NK-92 (cell line): ENCODE data around the gene MAP3K20.

Experiments
- DNase-seq: peaks from one replicate; lab custom pipeline; 2025; ENCODE audit not compliant: unreplicated experiment; lab: John Stamatoyannopoulos, UW

The MAP3K20 gene

DNA sequence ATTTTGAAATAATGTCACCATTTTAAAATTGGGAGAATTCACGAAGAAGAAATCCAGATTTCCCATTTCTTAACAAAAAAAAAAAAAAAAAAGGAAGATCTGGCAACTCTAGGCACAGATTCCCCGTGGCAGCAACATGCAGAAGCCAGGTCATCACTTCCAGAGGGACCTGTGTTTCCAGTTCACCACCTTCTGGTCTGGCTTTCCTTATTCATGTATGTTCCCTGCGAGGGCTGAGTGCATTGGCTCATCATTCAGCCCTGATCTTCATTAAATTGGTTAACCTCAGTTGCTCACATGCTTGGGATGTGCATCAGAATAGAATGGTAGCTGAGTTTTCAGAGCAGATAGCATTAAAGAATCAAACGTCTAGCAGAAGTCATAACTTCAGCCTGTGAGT lies 25.0 kb upstream of the MAP3K20 start:
- no peak for DNase-seq

DNA sequence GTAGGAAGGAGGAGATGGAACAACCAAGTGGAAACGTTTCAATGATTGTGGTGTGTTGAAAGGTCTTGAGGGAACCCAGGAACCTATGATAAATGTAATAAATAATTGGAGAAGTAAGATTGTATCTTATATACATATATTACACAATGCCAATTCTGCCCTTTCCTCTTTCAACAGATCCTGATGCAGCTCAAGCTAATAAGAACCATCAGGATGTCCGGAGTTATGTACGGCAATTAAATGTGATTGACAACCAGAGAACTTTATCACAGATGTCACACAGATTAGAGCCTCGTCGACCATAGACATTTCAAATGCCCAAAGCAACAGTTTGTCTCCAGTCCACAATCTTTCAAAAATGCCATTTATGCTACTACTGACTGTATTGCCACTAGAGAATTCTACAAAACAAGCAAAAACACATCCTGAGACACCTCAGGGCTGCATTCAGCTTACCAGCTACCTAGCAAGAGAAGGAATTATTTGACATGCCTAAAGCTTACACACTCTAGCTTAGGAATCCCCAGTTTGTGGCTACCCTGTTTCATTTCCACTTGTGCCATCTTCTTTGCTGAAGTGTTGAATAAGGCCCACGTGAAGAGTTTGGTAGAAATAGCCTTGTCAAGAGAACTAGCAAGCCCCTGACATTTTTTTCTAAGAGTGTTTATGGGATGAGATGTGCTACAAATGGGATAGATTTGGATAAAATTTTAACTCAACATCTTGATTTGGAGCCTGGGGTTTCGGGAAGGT lies 24.0 kb upstream of the MAP3K20 start:
- no peak for DNase-seq

DNA sequence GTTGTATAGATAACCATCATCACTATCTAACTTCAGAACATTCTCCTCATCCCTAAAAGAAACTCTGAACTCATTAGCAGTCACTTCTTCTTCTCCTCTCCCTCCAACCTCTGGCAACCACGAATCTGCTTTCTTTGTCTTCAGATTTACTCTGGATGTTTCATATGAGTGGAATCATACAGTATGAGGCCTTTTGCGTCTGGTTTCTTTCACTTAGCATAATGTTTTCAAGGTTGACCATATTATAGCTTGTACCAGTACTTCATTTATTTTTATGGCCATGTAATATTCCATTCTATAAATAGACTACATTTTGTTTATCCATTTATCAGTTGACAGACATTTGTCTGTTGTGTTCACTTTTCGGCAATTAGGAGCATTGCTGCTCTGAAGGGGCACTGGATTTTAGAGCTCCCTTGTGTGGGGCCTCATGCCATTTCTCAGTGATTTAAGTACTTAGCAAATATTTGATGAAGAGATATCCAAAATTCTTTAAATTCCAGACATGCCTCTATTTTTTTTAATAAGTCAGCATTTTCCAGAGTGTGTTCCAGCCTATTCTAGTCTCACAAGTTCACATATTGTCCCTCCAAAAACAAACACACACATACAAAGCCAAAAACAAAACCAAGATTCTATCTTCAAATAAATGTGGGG lies 22.5 kb upstream of the MAP3K20 start:
- DNase-seq, result no peak

DNA sequence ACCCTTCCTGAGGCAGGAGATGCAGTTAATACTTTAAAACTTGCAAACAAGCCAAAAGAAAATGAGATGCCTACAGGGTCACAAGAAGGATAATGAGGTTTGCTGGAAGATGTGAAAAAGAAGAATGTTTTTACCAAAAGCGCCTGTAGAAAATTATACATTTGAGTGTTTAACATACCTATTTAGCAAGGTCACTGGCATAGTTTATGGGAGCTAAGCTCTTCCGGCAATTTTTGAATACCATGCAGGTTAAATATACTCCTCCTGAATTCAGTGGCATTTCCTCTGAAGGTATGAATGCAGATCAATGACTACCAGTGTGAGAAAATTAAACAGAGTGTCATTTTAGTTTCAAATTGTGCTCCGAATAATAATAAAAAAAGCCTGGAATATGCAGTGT lies 21.2 kb upstream of the MAP3K20 start:
- DNase-seq, result no peak

DNA sequence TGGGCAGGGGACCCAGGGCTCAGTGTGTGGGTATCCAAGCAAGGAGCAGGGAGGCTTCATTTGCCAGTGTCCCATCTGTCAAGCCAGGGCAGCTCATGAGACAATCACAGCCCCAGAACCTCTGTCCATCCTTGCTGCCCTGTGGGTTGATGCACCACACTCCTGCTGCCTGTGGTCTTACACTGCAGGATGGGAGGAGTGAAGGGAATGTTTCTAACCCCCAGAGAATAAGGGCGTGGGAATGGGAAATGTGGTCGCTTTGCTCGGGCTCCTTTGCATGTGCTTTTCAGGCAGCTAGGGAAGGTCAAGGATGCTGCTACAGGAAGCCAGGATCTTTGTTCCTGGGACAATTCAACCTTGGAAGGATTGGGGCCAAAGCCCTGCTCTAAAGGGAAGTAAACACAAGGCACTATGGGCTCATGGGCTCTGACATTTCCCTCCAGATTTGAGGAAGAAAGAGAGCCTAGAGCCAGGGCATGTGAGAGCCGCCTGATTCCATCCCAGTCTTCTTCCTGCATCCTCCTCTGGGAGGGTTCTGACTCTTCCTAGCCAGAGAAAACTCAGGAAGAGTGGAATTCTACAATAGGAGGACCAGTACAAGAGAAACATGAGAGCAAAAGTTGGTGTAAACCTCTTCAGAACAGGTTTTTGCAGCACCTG lies 18.8 kb upstream of the MAP3K20 start:
- no peak for DNase-seq

DNA sequence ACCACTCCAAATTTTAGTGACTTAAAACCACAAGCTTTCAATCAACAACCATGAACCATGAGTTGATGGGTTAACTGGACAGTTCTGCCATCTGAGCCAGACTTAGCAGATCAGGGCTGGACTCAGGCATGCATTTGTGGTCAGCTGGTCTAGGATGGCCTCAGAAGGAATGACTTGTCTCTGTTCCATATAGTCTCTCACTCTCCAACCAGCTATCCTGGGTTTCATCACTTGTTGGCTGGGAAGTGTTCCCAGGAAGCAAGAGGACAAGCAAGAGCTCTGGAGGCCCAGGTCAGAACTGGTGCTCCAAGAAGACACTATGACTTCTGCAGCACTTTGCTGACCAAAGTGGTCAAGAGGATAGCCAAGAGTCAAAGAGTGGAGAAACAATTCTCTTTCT lies 17.5 kb upstream of the MAP3K20 start:
- no peak for DNase-seq

DNA sequence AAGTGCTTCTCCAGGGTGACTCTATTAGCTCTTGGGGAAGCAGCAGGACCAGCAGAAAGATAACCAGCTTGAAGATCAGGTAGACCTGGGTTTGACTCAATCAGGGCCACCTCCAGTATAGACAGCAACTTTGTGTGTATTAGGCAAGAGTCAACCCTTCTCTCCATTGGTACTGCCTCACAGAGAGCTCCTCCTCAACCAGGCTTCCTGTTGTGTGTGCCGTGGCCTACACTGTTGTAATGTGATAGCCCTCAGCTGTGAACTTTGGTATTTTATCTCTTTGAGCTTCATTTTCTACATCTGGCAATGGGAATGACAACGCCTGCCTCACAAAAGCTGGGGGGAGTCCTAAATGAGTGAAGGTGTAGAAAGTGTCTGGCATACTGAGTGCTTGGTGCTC lies 17.0 kb upstream of the MAP3K20 start:
- no peak for DNase-seq

DNA sequence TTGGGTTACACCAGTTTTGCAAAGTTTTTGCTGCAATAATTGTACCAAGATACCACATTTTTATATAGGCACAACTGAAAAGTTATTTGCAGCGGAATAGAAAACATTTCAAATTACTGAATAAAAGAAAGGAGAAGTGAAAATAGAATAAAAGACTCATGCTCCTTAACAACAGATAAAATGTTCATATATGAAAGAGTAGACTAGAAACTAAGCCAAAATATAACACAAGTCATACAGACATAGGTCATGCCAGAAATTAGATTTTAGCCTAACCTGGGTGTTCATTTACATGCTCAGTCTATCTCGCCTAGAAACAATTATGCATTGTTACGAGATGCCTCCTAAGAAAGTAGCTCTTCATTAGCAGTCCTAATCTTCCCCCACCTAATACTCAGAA lies 16.4 kb upstream of the MAP3K20 start:
- DNase-seq, result no peak

DNA sequence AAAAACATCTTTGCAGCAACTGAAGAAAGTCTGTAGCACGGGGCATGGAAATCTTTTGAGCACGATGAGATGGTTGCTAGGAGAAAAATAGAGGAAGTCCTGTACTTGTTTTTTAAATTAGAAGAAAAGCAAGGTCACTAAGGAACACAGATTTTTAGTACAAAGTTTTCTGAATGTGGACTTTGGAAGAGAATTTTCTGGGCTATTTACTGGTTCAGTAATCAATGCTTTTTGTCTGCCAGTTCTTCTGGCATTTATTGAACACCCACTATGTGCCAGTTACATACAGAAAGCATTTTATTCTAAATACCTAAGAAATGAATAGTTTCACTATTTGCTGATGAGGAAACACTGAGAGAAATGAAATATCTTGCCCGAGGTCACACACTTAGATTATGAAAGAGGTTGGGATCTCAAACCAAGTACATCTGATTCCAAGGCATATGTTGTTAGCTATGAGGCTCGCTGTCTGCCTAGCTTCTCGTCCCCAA lies 15.6 kb upstream of the MAP3K20 start:
- no peak for DNase-seq

DNA sequence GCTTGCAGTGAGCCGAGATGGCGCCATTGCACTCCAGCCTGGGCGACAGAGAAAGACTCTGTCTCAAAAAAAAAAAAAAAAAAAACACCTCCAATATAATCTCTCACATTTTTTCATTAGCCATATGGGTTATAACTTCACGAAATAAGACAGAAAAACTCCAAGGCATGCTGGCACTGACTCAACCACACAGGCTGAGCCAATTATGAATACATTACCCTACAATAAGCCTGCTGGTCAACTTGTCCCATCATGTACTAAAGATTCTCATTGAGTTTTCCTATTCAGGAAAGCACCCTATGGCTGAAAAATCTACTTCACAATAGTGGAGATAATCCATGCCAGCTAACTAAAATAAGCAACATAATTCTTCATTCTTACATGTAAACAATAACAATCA lies 12.8 kb upstream of the MAP3K20 start:
- no peak for DNase-seq

DNA sequence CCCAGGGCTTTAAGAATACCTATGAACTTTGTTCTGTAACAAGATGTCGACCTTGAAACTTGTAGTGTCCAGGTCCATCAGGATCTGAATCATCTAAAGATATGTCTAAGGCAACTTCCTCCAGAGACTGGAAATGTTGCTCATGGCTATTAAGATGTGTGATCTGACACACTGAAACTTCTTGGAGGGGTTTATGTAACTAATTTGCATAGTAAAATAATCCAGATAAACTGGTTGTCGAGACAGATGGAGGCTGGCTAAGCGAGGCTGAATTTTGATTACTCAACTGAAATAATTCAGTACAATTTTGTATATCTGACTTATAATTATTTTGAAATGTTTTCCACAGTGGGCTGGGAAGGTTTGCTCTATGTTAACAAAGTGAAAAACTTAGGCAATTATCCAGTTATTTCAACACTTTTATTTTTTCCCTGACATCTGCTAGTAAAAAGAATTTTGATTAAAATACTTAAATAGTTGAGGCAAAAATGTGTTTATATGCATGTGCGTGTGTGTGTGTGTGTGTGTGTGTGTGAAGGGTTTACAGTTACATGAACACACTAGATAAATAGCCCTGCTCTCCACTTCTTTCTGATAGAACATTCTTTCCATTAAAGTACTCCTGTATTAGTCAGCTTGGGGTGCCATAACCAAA lies 11.4 kb upstream of the MAP3K20 start:
- DNase-seq, result no peak

DNA sequence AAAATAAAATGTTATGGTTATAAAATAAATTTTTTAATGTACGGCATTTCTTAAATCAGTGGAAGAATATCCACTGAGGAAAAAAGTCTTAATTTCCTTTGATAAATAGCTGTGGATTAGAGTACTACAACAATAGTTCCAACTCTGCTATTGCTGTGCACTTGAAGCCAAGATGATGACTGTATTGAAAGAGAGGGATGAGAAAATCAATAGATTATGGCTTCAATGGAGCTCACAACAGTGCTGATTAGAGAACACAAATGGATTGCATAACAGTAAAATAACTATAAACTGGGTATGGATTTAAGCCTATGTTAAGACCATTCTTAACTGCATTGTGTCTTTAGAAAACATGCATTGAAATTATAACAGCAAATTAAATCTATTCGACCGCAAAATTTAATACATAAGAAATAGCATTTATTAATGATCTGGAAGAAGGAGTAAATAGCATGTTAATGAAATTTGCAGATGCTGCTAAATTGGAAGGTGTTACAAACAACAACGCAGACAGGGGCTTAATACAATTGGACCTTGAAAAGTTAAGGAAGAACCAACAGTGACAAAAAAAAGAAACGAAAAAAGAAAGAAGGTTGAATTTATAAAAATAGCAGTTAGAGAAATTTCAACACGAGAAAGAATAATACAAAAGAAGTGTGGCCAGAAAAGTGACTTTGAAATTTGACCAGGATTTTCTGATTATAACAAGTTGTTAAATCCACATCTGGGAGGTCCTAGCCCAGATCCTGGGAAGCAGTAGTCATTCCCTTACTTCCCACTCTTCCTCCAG lies 8.6 kb upstream of the MAP3K20 start:
- no peak for DNase-seq

DNA sequence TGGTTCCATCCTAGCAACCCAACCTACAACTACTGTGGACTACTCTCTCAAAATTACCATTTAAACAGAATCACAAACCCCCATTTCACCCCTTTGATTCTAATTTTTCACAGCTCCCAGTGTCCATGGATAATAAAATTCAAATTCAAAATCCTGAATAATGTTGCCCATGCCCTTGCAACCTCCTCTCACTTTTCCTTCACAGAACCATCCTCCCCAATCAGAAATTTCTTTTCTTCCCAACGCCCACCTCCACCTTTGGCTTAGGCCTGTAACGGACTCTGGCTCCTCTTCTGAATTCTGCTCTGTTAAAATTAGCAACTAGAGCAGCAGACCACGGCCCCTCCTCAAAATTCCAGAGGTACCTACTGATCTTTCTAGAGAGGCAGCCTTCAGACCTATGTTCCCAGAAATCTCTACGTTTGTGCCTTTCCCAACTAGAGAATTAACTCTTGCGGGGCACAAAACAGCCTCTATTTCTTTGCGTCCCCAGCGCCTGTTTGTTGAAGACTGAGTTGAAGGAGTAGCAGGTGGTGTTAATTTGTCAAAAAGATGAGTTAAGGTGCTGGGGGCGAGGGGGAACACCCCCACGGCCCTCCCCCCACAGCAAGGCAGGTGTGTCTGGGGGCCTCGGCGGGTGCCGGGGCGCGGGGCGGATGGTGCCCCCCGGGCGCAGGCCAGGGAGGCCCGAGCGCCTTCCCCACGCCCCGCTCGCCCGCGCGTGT lies 428 bp upstream of the MAP3K20 start:
- no peak for DNase-seq

DNA sequence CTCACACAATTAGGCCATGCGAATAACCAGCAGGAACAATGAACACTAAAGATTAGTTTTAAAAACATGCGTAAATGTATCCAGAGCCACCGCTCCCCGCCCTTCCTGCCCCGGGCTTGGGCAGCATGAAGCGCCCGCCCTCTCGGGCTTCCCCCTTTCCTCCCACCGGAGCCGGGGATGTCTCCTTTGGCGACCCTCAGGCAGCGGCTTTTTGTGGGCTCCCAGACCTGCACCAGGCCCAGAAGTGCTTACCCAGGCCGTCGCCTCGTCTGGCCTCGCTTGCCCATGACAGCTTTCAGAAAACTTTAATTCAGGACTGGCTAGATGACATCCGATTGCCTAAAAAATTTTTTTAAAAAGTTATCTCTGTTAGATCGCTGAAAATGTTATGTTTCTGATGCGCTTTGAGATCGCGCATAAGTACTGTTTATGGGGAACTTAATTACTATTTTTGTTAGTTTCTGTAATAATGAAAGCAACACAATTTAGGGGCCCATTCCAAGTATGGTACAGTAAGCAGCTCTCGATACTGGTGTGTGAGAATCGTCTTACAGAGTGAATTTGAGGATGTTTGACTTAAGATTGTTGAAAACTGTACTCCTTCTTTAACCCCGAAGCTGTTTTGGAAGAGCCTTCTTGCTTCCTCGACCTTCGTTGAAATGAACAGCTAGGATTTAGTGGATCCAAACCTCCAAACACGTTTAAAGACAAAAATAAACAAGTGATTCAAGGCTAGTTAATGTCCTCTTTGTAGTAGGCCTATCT lies 1.1 kb downstream of the MAP3K20 start:
- no peak for DNase-seq

DNA sequence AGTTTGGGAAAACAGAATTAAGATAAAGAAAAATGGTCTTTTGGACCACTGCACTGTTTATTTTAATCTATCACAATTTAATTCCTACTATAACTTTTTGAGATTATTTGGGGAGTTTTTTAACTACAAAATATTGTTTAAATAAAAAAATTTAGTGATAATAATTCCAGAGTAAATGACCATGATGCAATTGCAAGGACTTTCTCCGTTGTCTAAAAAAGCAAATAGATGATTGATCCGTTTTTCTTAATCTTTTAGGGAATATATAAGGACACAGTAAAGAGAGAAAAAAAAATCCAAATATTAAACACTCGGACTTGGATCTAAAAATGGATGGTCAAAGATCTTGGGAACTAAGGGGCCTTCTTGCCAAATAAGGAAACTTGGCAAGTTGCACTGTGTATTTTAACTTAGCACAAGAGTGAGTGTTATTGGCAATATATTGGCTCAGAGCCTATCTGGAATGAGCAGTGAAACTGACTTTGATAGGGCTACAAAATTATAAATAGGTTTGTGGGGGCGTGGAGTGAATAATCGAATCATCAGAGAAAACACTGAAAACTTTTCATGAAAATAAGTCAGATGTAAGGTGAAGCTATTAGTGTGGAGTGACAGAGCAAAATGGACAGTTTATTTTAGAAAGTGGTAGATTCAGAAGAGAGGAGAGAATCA lies 2.0 kb downstream of the MAP3K20 start:
- DNase-seq, result no peak

DNA sequence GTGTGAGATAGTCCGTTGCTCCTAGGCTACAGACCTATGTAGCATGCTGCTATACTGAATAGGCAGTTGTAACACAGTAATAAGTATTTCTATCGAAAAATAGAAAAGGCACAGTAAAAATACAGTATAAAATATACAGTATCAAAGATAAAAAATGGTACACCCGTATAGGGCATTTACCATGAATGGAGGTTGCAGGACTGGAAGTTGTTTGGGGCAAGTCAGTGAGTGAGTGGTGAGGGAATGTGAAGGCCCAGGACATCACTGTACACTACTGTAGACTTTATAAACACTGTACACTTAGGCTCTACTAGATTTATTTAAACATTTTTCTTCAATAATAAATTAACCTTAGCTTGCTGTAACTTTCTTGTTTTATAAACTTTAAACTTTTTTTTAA lies 3.5 kb downstream of the MAP3K20 start:
- DNase-seq, result no peak

DNA sequence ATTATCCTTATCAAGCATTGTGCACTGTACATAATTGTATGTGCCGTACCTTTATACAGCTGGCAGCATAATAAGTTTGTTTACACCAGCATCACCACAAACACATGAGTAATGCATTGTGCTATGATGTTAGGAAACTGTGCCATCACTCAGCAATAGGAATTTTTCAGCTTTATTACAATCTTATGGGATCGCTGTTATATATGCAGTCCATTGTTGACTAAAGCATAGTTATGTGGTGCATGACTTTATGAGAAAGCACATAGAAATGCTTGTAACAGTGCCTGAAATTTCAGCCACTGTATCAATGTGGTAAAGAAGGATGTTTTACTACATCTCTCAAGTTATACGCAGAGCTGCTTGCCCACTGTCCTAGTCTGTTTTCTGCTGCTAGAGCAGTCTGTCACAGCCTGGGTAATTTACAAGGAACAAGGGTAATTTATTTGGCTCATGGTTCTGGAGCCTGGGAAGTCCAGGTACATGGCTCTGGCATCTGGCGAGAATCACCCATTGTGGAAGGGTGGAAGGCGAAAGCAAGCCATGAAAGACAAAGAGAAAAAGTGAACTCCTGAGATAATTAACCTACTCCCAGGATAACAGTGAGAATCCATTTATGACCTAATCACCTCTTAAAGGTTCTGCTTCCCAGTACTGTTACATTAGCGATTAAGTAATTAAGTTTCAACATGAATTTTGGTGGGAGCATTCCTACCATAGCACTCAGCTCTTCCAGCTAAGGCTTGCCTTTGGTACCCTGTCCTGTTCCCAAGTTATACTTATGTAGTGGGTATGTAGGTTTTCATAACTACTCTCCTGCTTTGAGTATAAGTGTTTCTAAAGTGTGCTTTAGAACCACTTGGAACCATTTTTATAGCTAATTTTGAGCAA lies 4.6 kb downstream of the MAP3K20 start:
- DNase-seq, result no peak
